Large intestine (tissue), 3 donors: ENCODE measurements around the gene KRT78. TPM values are rescaled to one million over a fixed set of nuclear protein-coding genes. Genes with fewer than 3 reads are reported as not detected.

Experiments used
- DNase-seq, 2 donors: peaks; one replicate each; pipeline versions ENCODE4 v3.0.0 to v3.0.0-alpha.2; 2013
- H3K27ac ChIP-seq: one replicate; pipeline ENCODE4 v1.5.1; 2013; ENCODE audit warnings: low read length
- H3K27me3 ChIP-seq: 2 replicates; pipeline ENCODE4 v1.6.1; 2013; ENCODE audit warnings: low read length; ENCODE audit not compliant: control insufficient read depth, insufficient read depth
- H3K36me3 ChIP-seq: 2 replicates; pipeline ENCODE4 v1.6.1; 2013; ENCODE audit warnings: low read length; ENCODE audit not compliant: control insufficient read depth, insufficient read depth
- H3K4me1 ChIP-seq: one replicate; pipeline ENCODE4 v1.6.1; 2013; ENCODE audit warnings: low read length; ENCODE audit not compliant: control insufficient read depth, insufficient read depth
- H3K4me3 ChIP-seq: one replicate; pipeline ENCODE4 v1.5.1; 2013; ENCODE audit warnings: low read length
- H3K9me3 ChIP-seq: one replicate; pipeline ENCODE4 v1.6.1; 2013; ENCODE audit warnings: mild to moderate bottlenecking, low read depth, low read length, moderate library complexity; ENCODE audit not compliant: control insufficient read depth
- WGBS: methylation state at CpG from one replicate; pipeline ENCODE4 v1.1.5; 2013; ENCODE audit warnings: low lambda C conversion rate; ENCODE audit not compliant: insufficient coverage; 5-methylcytosine and 5-hydroxymethylcytosine counted together
- polyA plus RNA-seq: library from polyadenylated mRNA; unstranded; fragments of 120-200 nt; gene quantifications from one replicate; pipeline ENCODE4 v1.2.1, GENCODE V29; 2013

Gene KRT78
- polyA plus RNA-seq, 1 donor: not detected

- Histone ChIP-seq H3K9me3 (no peaks in the 10 kb centered on the region), H3K27ac (no peak overlapping the region), H3K27me3 (peaks cover 13% of the 10 kb centered on the region), H3K4me1 (no peaks in the 10 kb centered on the region), H3K36me3 (no peaks in the 10 kb centered on the region), H3K4me3 (no peak overlapping the region)
- no peak for DNase-seq
- WGBS: no CpG with 5 or more reads among the region's 14 CpGs
These were observed 10.0 kb downstream of the KRT78 start for GRCh38 chr12:52838609-52839435.

GRCh38 chr12:52837781-52838608 lies 10.8 kb downstream of the KRT78 start:
- no CpG with 5 or more reads among the region's 6 CpGs for WGBS
- H3K4me1 ChIP-seq: no peaks in the 10 kb centered on the region
- H3K36me3 ChIP-seq: no peaks in the 10 kb centered on the region
- H3K27ac ChIP-seq: no peak overlapping the region
- no peak overlapping the region for H3K4me3 ChIP-seq
- H3K9me3 ChIP-seq: no peaks in the 10 kb centered on the region
- DNase-seq: no peak
- peaks cover 13% of the 10 kb centered on the region for H3K27me3 ChIP-seq

GRCh38 chr12:52837413-52837741 lies 11.4 kb downstream of the KRT78 start:
- H3K36me3 ChIP-seq: no peaks in the 10 kb centered on the region
- no peak for DNase-seq
- H3K4me1 ChIP-seq: no peaks in the 10 kb centered on the region
- no peaks in the 10 kb centered on the region for H3K9me3 ChIP-seq
- no peak overlapping the region for H3K4me3 ChIP-seq
- H3K27me3 ChIP-seq: peaks cover 13% of the 10 kb centered on the region
- no peak overlapping the region for H3K27ac ChIP-seq
- no CpG with 5 or more reads among the region's 9 CpGs for WGBS

GRCh38 chr12:52836491-52837412 lies 12.0 kb downstream of the KRT78 start:
- no CpG with 5 or more reads among the region's 9 CpGs for whole genome bisulfite sequencing
- Histone ChIP-seq H3K27me3 (peaks cover 13% of the 10 kb centered on the region), H3K4me1 (no peaks in the 10 kb centered on the region), H3K27ac (no peak overlapping the region), H3K9me3 (no peaks in the 10 kb centered on the region), H3K36me3 (no peaks in the 10 kb centered on the region), H3K4me3 (no peak overlapping the region)
- DNase-seq: no peak

GRCh38 chr12:52836042-52836466 lies 12.7 kb downstream of the KRT78 start:
- WGBS: no CpG with 5 or more reads among the region's 7 CpGs
- Histone ChIP-seq H3K27ac (no peak overlapping the region), H3K36me3 (no peaks in the 10 kb centered on the region), H3K9me3 (no peaks in the 10 kb centered on the region), H3K4me1 (no peaks in the 10 kb centered on the region), H3K4me3 (no peak overlapping the region), H3K27me3 (peaks cover 13% of the 10 kb centered on the region)
- no peak for DNase-seq

- no peaks in the 10 kb centered on the region for H3K4me1 ChIP-seq
- peaks cover 13% of the 10 kb centered on the region for H3K27me3 ChIP-seq
- no peak overlapping the region for H3K27ac ChIP-seq
- DNase-seq: no peak
- H3K4me3 ChIP-seq: no peak overlapping the region
- WGBS: no CpG with 5 or more reads among the region's 15 CpGs
- no peaks in the 10 kb centered on the region for H3K9me3 ChIP-seq
- H3K36me3 ChIP-seq: no peaks in the 10 kb centered on the region
These were observed 13.3 kb downstream of the KRT78 start for GRCh38 chr12:52835271-52836041.

- Histone ChIP-seq H3K4me3 (no peak overlapping the region), H3K36me3 (no peaks in the 10 kb centered on the region), H3K9me3 (no peaks in the 10 kb centered on the region), H3K27me3 (peaks cover 11% of the 10 kb centered on the region), H3K27ac (no peak overlapping the region), H3K4me1 (no peaks in the 10 kb centered on the region)
- no CpG with 5 or more reads among the region's 4 CpGs for WGBS
- DNase-seq: no peak
These were observed 14.1 kb downstream of the KRT78 start for GRCh38 chr12:52834727-52835001.

GRCh38 chr12:52833922-52834726 lies 14.7 kb downstream of the KRT78 start, which contains the start of gene KRT79:
Gene KRT79 (minus strand): TSS chr12:52834311. CDS start chr12:52834260, 51 bp downstream.
- Histone ChIP-seq H3K4me3 (no peak within 1 kb of the TSS), H3K9me3 (no peaks in the 10 kb centered on the region), H3K27ac (no peak within 1 kb of the TSS), H3K4me1 (no peaks in the 10 kb centered on the region), H3K36me3 (no peaks in the 10 kb centered on the region), H3K27me3 (peaks cover 7% of the 10 kb centered on the region)
- WGBS: no CpG with 5 or more reads among the region's 22 CpGs
- no peak for DNase-seq
